ENCODE results near the gene ZC3H12A. TPM values are rescaled to one million over a fixed set of nuclear protein-coding genes. Genes with fewer than 3 reads are reported as not detected.
A peak's percentile ranks its signal among the peaks of the same experiment; 100 is the strongest.

Gene ZC3H12A
- polyA plus RNA-seq (ENCODE audit: insufficient read length in 4 of 4) = 1 to 10 TPM; 1.9 to 2.8 (median 2.4) TPM

GRCh38 chr1:37474046-37474696, at the start of gene ZC3H12A:
TSS of gene ZC3H12A (plus strand) at chr1:37474580. CDS start at chr1:37475497, 917 bp downstream.
- peak; percentile 67 to 80 (median 76) for DNase-seq (ENCODE audit: low read depth in 4 of 4, low spot score in 3 of 4)

GRCh38 chr1:37425221-37425620, 49.2 kb upstream of the ZC3H12A start:
- DNase-seq (ENCODE audit: low read depth in 4 of 4, low spot score in 3 of 4) = no peak

GRCh38 chr1:37429029-37429428, 45.4 kb upstream of the ZC3H12A start:
- DNase-seq (ENCODE audit: low read depth in 4 of 4, low spot score in 3 of 4) = no peak

GRCh38 chr1:37430103-37430985, 44.0 kb upstream of the ZC3H12A start:
- DNase-seq (ENCODE audit: low read depth in 4 of 4, low spot score in 3 of 4) = no peak

GRCh38 chr1:37432716-37433115, 41.7 kb upstream of the ZC3H12A start:
- DNase-seq (ENCODE audit: low read depth in 4 of 4, low spot score in 3 of 4) = no peak

- DNase-seq (ENCODE audit: low read depth in 4 of 4, low spot score in 3 of 4) = no peak
Observed at GRCh38 chr1:37433171-37433570, 41.2 kb upstream of the ZC3H12A start.

- DNase-seq (ENCODE audit: low read depth in 4 of 4, low spot score in 3 of 4) = peak in 1 of 4 donors; percentile 14
Observed at GRCh38 chr1:37434292-37435225, 39.8 kb upstream of the ZC3H12A start.

- no peak for DNase-seq (ENCODE audit: low read depth in 4 of 4, low spot score in 3 of 4)
Observed at GRCh38 chr1:37437087-37437486, 37.3 kb upstream of the ZC3H12A start.

- no peak for DNase-seq (ENCODE audit: low read depth in 4 of 4, low spot score in 3 of 4)
Observed at GRCh38 chr1:37438037-37438868, 36.1 kb upstream of the ZC3H12A start.

GRCh38 chr1:37438869-37439343, 35.5 kb upstream of the ZC3H12A start:
- no peak for DNase-seq (ENCODE audit: low read depth in 4 of 4, low spot score in 3 of 4)

GRCh38 chr1:37439349-37439995, 34.9 kb upstream of the ZC3H12A start:
- DNase-seq (ENCODE audit: low read depth in 4 of 4, low spot score in 3 of 4) = no peak

- no peak for DNase-seq (ENCODE audit: low read depth in 4 of 4, low spot score in 3 of 4)
Observed at GRCh38 chr1:37441490-37441889, 32.9 kb upstream of the ZC3H12A start.

GRCh38 chr1:37442139-37442538, 32.2 kb upstream of the ZC3H12A start:
- no peak for DNase-seq (ENCODE audit: low read depth in 4 of 4, low spot score in 3 of 4)

GRCh38 chr1:37442644-37443043, 31.7 kb upstream of the ZC3H12A start:
- no peak for DNase-seq (ENCODE audit: low read depth in 4 of 4, low spot score in 3 of 4)

GRCh38 chr1:37446874-37447273, 27.5 kb upstream of the ZC3H12A start:
- DNase-seq (ENCODE audit: low read depth in 4 of 4, low spot score in 3 of 4) = no peak

GRCh38 chr1:37448185-37448584, 26.2 kb upstream of the ZC3H12A start:
- DNase-seq (ENCODE audit: low read depth in 4 of 4, low spot score in 3 of 4) = no peak

GRCh38 chr1:37448691-37449417, 25.5 kb upstream of the ZC3H12A start:
- DNase-seq (ENCODE audit: low read depth in 4 of 4, low spot score in 3 of 4) = no peak

- no peak for DNase-seq (ENCODE audit: low read depth in 4 of 4, low spot score in 3 of 4)
Observed at GRCh38 chr1:37449936-37450335, 24.4 kb upstream of the ZC3H12A start.

- DNase-seq (ENCODE audit: low read depth in 4 of 4, low spot score in 3 of 4) = no peak
Observed at GRCh38 chr1:37452416-37452815, 22.0 kb upstream of the ZC3H12A start.

Data from left renal pelvis (tissue), 4 donors.